Right lobe of liver (tissue), 4 donors: ENCODE results near the gene SYT14.

ENCODE experiments used
- POLR2A ChIP-seq: fragments of 450-650 bp; IDR thresholded peaks from one replicate; pipeline ENCODE4 v1.6.1; 2017; ENCODE audit warnings: antibody characterized with exemption, mild to moderate bottlenecking
- TF ChIP-seq, protein P1 (sequence below), 4 donors: fragments of 200-600 bp in 3 of 4; fragments of 450-650 bp in 1 of 4; IDR thresholded peaks; one replicate each; pipeline versions ENCODE4 v1.5.1 to v1.8.0; 2016 to 2022; ENCODE audit warnings: antibody characterized with exemption in 4 of 4, mild to moderate bottlenecking in 2 of 4
- donor health status: DM: no; HTN: no; CAD: no.
- donor health status: DM: no; HTN: no; CAD: no.
- donor health status: DM: no; HTN: yes; CAD: no.

DNA sequence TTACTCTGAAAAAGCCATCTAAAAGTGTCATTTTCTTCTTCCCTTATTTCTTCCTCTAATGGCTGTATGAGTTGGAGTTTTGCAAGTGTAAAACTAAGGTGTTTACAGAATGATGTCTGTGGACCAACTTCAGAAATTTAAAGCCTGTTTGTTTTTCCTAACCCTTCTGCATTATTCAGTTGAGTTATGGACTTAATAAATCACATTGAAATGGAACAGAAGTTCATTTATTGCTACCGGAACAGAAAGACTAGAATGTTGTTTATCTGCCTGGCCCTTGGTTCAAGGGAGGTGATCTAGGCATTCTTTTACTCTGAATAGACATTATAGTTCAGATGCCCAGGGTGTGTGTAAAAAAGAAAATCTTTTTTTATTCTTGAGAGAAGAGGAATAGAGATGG, 24.8 kb downstream of the SYT14 start:
- TF ChIP-seq, protein P1, sequence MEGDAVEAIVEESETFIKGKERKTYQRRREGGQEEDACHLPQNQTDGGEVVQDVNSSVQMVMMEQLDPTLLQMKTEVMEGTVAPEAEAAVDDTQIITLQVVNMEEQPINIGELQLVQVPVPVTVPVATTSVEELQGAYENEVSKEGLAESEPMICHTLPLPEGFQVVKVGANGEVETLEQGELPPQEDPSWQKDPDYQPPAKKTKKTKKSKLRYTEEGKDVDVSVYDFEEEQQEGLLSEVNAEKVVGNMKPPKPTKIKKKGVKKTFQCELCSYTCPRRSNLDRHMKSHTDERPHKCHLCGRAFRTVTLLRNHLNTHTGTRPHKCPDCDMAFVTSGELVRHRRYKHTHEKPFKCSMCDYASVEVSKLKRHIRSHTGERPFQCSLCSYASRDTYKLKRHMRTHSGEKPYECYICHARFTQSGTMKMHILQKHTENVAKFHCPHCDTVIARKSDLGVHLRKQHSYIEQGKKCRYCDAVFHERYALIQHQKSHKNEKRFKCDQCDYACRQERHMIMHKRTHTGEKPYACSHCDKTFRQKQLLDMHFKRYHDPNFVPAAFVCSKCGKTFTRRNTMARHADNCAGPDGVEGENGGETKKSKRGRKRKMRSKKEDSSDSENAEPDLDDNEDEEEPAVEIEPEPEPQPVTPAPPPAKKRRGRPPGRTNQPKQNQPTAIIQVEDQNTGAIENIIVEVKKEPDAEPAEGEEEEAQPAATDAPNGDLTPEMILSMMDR (IDR thresholded peaks at IDR 0.05): no peak
- no peak for TF ChIP-seq POLR2A
